Body of pancreas (tissue), 4 donors: ENCODE results near the gene STPG4. TPM values are rescaled to one million over a fixed set of nuclear protein-coding genes. Genes with fewer than 3 reads are reported as not detected.

Experiments used
- ATAC-seq: fragments of 150-250 bp; one replicate; pipeline ENCODE4 v1.9.1; 2016
- DNase-seq, 4 donors: peaks; one replicate each; pipeline ENCODE4 v3.0.0-alpha.2; 2019
- H3K27ac ChIP-seq, 4 donors: fragments of 200-600 bp; sonication (generic); 1 replicate in 3 of 4; 2 replicates in 1 of 4; pipeline versions ENCODE4 v1.5.1 to v1.6.1; 2016 to 2019; ENCODE audit warnings: mild to moderate bottlenecking in 1 of 4, mixed read lengths in 1 of 4, moderate library complexity in 1 of 4
- H3K27me3 ChIP-seq, 2 donors: fragments of 200-600 bp; sonication (generic); one replicate each; pipeline ENCODE4 v1.6.0; 2016; ENCODE audit warnings: mild to moderate bottlenecking in 1 of 2
- H3K36me3 ChIP-seq, 2 donors: fragments of 200-600 bp; sonication (generic); replicated peaks in 1 of 2; 2 replicates each; pipeline ENCODE4 v1.5.1; 2016; ENCODE audit warnings: low read depth in 2 of 2; ENCODE audit not compliant: insufficient read depth in 1 of 2
- H3K4me1 ChIP-seq: fragments of 200-600 bp; sonication (generic); one replicate; pipeline ENCODE4 v1.6.0; 2016
- H3K4me3 ChIP-seq, 2 donors: fragments of 200-600 bp; sonication (generic); 1 replicate in 1 of 2; 2 replicates in 1 of 2; pipeline ENCODE4 v1.5.1; 2016 to 2019
- H3K9me3 ChIP-seq, 3 donors: fragments of 200-600 bp; sonication (generic); 1 replicate in 2 of 3; 2 replicates in 1 of 3; pipeline ENCODE4 v1.5.1; 2016
- CTCF ChIP-seq, 7 experiments: fragments of 450-650 bp in 4 of 7; fragments of 200-600 bp in 3 of 7; sonication (generic) in 3 of 7; IDR thresholded peaks; one replicate each; pipeline ENCODE4 v1.5.1; 2016 to 2019; ENCODE audit warnings: antibody characterized with exemption in 7 of 7
- POLR2A ChIP-seq, 3 donors: fragments of 450-650 bp; IDR thresholded peaks; one replicate each; pipeline ENCODE4 v1.6.1; 2016; ENCODE audit warnings: antibody characterized with exemption in 3 of 3, mild to moderate bottlenecking in 2 of 3
- WGBS, 2 donors: methylation state at CpG; one replicate each; pipeline ENCODE4 v1.1.5; 2017; 5-methylcytosine and 5-hydroxymethylcytosine counted together
- intact Hi-C: fragments of 100-400 bp; cut with DNase I; formaldehyde crosslinking; loops from one replicate; pipeline ENCODE4 v1.15.1; 2023
- total RNA-seq, 2 donors: library from RNA; depleted of rRNA; stranded (reverse); fragments of >200 nt; gene quantifications; one replicate each; pipeline ENCODE4 v1.1.0, GENCODE V29; 2016

STPG4 gene
- total RNA-seq, 2 donors from 2014 or later, result not detected

GRCh38 chr2:47134386-47135090 lies 20.6 kb downstream of the STPG4 start:
- WGBS, 2 donors, result 57 to 71% methylated on average over 3 of the region's 3 CpGs
- ATAC-seq (no peak), DNase-seq (no peak)
- Histone ChIP-seq H3K27ac (no peak overlapping the region), H3K36me3 (no peaks in the 10 kb centered on the region), H3K9me3 (no peaks in the 10 kb centered on the region), H3K27me3 (no peaks in the 10 kb centered on the region), H3K4me3 (no peak overlapping the region), H3K4me1 (no peaks in the 10 kb centered on the region)
- intact Hi-C loops, result no loop called here
- no peak for TF ChIP-seq POLR2A (IDR thresholded peaks at IDR 0.05)
- no peak for TF ChIP-seq CTCF (IDR thresholded peaks at IDR 0.05)

GRCh38 chr2:47133046-47133445 lies 22.1 kb downstream of the STPG4 start:
- Histone ChIP-seq H3K4me3 (no peak overlapping the region), H3K4me1 (no peaks in the 10 kb centered on the region), H3K9me3 (no peaks in the 10 kb centered on the region), H3K27ac (no peak overlapping the region), H3K27me3 (no peaks in the 10 kb centered on the region), H3K36me3 (no peaks in the 10 kb centered on the region)
- TF ChIP-seq CTCF (IDR thresholded peaks at IDR 0.05) (no peak), POLR2A (IDR thresholded peaks at IDR 0.05) (no peak)
- ATAC-seq, result no peak
- intact Hi-C loops, result no loop called here
- no peak for DNase-seq
- WGBS, 2 donors, result 95 to 98% methylated on average over 4 of the region's 4 CpGs

- no peak for TF ChIP-seq POLR2A (IDR thresholded peaks at IDR 0.05)
- no peak for TF ChIP-seq CTCF (IDR thresholded peaks at IDR 0.05)
- Histone ChIP-seq H3K27me3 (no peaks in the 10 kb centered on the region), H3K4me1 (no peaks in the 10 kb centered on the region), H3K4me3 (no peak overlapping the region), H3K27ac (no peak overlapping the region), H3K9me3 (no peaks in the 10 kb centered on the region), H3K36me3 (no peaks in the 10 kb centered on the region)
- no peak for ATAC-seq
- DNase-seq, result no peak
- WGBS, 2 donors, result 78 to 90% methylated on average over 5 to 8 of the region's 8 CpGs
- intact Hi-C loops, result no loop called here
Observed at GRCh38 chr2:47129191-47129706, 25.9 kb downstream of the STPG4 start.

DNA sequence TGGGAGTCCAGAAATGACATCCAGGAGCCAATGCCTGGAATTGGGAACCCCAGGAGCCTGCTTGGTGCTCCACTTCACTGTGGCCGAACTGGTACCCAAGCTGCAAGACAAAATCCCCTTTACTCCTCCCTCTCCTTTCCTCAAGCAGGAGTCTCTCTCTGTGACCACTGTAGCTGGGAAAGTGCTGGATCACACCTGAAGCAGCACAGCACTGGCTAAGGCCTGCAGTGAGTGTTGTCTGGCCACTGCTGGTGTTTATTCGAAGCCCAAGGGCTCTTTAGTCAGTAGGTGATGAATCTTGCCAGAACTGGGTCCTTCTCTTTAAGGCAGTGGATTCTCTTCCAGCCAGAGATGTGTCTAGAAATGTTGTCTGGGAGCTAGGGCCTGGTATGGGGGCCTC lies 26.4 kb downstream of the STPG4 start:
- intact Hi-C loops, result no loop called here
- no peaks in the 10 kb centered on the region for H3K4me1 ChIP-seq
- TF ChIP-seq POLR2A (IDR thresholded peaks at IDR 0.05), result no peak
- TF ChIP-seq CTCF (IDR thresholded peaks at IDR 0.05), result no peak
- H3K36me3 ChIP-seq, result no peaks in the 10 kb centered on the region
- H3K4me3 ChIP-seq, result no peak overlapping the region
- no peak overlapping the region for H3K27ac ChIP-seq
- no peaks in the 10 kb centered on the region for H3K9me3 ChIP-seq
- WGBS, 2 donors, result 93% methylated on average over 2 of the region's 2 CpGs; no CpG with 5 or more reads in 1 of the 2 donors
- no peaks in the 10 kb centered on the region for H3K27me3 ChIP-seq
- no peak for ATAC-seq
- no peak for DNase-seq
